SHP77 (cell line): ENCODE results near the gene SPTLC1.
"Not testable (repeated sequence)": the region's sequence is repeated elsewhere in the genome, so short reads cannot be mapped to it uniquely, and the experiment has no call there.

Source experiments
- DNase-seq, 2 experiments: peaks; one replicate each; lab custom pipeline; 2025; lab: John Stamatoyannopoulos, UW

The SPTLC1 gene, protein sequence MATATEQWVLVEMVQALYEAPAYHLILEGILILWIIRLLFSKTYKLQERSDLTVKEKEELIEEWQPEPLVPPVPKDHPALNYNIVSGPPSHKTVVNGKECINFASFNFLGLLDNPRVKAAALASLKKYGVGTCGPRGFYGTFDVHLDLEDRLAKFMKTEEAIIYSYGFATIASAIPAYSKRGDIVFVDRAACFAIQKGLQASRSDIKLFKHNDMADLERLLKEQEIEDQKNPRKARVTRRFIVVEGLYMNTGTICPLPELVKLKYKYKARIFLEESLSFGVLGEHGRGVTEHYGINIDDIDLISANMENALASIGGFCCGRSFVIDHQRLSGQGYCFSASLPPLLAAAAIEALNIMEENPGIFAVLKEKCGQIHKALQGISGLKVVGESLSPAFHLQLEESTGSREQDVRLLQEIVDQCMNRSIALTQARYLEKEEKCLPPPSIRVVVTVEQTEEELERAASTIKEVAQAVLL

DNA sequence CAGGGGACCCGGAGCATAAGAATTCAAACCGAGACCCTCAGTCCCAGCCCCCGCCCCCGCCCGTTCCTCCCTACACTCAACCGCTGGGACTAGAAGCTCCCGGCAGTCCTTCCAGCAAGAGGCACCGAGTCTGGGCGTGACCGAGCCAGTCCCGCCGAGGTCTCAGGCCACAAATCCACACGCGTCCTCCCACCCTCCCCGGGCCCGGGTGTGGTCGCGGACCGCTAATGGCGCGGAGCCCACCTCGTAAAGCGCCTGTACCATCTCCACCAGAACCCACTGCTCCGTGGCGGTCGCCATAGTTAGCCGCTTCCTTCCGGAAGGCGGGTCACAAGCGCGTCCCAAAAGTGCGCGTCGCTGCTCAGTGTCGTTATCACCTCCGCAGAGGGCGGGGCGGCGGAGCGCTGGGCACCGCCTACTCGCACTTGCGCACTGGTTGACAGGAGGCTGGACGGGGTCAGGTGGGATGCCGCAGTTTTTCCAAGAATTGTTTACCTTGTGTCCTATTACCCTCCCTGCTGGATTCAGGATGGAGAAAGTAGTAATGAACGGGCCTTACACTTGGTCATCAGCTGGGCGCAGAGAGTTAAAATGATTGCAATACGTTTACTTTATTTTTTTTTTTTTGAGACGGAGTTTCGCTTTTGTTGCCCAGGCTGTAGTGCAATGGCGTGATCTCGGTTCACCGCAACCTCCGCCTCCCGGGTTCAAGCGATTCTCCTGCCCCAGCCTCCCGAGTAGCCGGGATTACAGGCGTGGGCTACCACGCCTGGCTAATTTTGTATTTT, at the start of gene SPTLC1:
Gene SPTLC1 (minus strand): TSS at position 343 of the 788 bp plus-strand sequence. CDS start 43 bp downstream, at position 300.
- DNase-seq, result peak; percentile 85 to 89

DNA sequence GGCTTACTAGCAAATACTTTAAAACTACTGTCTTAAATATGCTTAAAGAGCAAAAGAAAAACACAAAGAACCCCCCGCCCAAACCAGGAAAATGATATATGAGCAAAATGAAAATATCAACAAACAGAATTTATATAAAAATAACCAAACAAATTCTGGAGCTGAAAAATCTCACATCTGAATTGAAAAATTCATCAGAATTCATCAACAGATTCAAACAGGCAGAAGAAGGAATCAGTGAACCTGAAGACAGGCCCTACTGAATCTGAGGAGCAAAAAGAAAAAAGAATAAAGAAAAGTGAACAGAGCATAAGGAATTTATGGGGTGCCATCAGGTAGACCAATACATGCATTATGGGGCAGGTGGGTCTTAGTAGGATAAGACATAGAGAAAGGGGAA, 49.8 kb upstream of the SPTLC1 start:
- no peak for DNase-seq

DNA sequence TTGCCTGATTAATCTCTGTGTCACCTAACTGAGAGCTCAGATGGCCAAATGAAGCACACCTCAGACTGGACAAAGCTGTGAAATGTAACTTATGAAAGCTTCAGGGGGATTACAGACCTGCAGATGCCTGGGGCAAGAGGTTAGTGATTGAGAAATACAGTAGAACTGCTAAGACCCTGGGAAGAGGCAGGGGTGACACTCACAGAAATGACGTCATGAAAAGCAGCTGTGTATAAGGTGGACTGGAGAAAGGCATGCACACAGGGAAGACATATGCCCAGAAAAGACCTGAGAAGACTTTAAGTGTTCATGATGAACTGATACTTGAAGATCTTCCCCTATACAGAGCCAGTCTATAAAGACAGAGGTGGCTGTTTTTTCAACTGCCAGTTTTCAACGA, 49.3 kb upstream of the SPTLC1 start:
- DNase-seq, result no peak

DNA sequence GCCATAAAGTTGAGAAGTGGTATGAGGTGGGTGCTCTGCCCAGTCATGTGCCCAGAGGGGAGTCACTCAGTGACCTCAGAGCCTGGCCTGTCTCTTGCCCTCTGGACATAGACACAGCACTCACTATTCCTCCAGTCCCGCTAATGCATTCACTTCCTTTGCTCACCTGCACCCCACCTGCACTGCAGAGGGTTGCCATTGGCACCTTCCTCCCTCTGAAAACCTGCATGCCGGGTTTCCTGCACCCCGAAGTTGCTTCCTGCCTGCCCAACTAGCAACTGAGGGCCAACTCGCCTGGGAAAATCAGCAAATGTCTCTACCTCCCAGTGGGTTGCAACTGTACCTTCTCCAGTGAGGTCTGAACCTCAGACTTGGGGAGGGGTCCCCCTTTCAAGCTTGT, 48.1 kb upstream of the SPTLC1 start:
- DNase-seq, result no peak

DNA sequence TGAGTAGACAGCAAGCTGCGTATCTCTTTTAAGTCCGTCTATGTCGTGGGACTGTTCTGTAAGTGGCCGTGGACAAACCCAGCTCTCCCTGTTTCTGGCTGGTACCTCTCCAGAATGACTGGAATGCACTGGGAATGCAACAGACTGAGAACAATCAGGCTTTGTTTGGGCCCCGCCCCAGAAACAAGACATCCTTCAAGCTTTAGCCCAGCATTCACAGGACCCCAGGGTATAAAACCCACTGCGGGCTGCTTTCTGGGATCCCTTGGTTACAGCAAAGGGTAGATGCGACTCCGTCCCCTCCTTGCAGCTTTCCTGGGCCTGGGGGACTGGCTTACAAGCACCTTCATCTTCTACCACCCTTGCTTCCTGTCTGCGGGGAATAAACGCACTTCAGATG, 45.6 kb upstream of the SPTLC1 start:
- no peak for DNase-seq

DNA sequence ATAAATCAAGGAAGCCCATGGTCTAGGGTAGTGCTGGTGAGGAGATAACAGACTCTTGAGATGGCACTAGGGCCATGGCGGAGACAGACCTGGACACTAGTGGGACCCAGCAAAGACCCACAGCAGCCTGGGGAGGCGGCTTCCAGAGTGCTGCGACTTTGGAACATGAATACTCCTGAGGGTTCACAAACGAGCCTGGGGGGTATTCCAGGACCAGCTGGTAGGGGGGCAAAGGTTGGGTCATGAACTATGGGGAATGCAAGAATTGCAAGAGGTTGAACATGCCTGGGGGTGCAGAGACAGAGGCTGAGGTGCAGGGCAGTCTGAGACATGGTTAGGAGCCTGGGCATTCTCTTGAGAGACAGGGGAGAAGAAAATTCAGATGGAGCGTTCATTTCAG, 43.8 kb upstream of the SPTLC1 start:
- no peak for DNase-seq

DNA sequence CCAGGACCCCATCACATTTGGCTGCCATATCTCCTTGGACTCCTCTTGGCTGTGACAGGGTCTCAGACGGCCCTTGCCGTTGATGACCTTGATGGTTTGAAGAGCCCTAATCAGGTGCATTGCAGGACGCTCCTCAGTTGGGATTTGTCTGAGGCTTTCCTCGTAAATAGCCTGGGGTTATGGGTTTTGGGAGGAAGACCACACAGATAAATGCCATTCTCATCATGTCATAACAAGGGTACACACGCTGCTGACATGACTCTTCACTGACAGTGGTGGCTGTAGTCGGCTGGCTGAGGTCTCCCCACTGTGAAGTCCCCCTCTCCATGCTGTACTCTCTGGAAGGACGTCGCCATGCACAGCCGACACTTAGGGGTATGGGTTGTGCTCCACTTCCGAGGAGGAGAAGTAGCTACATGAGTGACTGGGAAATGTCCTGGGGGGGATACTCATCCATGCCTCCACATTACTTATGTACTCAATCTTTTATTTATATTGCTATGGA, 42.9 kb upstream of the SPTLC1 start:
- DNase-seq, result no peak

DNA sequence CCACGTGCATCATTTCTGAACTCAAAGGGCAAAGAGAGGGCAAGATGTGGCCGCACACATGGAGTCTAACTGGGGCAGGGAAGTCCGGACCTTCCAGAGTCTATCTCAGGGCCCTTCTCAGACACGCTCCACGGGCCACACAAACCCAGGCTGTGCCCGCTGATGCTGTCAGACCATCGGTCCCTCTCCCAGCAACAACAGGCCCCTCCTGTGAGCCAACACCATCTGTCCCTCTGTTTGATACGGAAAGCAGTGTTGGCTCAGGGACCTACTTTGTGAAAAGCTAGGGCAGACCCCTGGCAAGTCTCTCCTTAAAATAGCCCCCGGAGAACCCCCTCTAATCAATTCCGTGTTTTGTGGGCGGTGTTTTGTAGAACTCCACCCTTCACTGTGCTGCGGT, 40.5 kb upstream of the SPTLC1 start:
- DNase-seq, result not testable (repeated sequence)

DNA sequence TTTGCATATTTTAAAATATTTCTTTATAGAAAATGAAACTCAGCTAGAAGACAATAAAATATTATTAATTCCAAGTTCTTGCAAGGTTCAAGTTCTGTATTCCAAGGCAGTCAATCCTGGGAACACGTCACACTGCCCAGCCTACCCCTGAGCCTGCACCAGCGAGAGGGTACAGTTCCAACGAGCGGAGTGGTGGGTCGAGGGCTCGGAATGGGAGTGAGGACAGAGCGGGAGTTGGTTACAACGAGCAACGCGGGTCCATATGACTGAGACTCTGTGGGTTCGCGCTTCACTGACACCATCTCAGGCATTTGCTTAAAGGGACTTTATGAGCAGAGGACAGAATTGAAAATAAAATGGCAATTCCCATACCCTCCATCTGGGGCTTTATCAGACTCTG, 40.0 kb upstream of the SPTLC1 start:
- no peak for DNase-seq

DNA sequence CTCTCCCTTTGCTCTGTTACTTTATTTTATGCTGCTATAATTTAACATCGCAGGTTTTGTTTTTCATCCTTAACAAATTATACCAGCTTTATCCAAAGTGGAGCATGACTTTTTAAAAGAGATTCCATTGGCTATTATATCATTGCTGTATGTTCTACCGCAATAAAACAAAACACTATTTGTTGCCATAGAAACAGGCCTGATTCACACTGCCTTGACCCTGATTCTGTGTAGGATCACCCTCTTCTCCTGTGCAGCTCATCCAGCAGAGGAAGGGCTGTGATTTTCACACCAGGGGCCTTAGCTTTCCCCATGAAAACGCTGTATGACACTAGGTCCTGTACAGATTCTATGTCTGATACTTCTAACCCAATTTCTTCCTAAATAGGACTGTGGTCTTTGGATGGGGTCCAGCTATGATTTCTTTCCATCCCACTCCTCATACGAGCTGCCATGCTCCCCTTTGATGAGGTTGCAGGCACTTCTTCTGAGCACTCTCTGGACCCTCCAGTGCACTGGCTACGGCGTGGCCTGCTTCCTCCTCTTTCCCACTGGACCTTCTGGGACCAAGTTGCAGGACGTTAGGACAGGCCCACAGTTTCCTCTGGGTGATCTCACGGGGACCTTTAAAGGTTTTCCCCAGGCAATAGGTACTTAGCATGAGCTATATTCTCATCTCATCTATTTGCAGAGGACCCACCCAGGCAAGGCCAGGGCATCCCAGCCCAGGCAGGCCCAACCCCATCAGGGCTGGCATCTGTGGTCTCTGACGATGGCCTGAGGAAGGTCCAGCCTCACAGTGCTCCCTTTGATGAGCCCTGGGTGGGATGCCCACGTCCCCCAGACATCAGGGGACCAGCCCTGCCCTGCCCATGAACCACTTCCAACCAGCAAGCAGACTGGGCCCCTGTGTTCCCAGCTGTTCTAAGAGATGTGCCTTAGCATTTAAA, 38.5 kb upstream of the SPTLC1 start:
- DNase-seq, result not testable (repeated sequence)

DNA sequence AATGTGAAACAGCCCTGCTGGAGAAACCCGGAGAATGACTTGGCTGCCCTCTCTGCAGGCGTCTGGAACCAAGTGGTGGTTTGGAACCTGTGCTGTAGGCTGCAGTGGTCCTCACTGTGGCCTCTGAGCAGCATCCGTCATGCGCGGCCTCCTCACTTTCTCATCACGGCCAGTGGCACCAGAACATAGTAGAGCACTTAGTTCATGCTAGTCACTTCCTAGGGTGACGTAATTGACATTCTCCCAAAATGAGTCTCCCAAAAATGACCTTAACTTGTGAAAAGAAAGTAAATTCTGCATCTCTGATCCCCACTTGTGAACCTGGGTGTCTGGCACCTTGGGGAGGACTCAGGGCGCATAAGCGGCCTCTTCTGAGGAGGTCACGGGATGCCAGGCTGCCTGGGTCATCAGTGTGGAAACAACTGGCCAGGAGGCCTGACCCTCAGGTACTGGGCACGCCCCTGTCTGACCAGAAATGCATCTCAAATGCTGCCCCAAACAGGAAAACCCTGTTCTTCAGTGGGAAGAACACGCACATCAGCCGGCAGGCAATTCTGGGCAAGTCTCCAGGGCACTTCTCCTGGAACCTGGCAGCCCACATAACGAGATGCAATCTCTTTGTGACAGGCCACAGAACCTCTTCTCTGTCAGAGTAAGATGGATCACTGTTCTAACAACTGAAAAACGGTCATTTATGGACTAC, 36.6 kb upstream of the SPTLC1 start:
- peak; percentile 32 to 70 for DNase-seq

DNA sequence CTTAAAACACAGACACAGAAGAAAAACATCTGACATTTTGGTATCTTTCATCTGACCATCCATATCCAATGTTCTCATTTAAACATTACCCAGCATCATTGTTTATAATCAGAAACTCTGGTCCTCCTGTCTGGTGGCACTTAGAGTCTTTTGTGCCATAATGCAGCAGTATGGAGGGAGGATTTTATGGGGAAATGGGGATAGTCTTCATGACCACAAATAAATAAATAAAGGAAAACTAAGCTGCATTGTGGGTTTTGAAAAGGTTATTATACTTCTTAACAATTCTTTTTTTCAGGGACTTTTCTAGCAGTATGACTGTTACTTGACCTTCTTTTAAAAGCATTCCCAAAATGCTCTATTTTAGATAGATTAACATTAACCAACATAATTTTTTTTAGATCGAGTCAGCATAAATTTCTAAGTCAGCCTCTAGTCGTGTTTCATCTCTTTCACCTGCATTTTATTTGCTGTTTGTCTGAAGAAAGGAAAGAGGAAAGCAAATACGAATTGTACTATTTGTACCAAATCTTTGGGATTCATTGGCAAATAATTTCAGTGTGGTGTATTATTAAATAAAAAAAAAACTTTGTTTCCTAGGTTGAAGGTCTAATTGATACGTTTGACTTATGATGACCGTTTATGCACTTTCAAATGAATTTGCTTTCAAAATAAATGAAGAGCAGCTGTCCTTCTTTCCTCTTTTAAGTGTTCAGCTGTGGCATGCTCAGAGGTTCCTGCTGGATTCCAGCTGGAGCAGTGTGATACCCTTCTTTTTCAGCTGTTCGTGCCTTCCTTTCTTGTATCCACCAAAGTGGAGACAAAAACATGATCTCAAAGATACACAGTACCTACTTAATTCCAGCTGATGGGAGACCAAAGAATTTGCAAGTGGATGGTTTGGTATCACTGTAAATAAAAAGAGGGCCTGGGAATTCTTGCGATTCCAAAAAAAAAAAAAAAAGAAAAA, 35.6 kb upstream of the SPTLC1 start:
- not testable (repeated sequence) for DNase-seq

DNA sequence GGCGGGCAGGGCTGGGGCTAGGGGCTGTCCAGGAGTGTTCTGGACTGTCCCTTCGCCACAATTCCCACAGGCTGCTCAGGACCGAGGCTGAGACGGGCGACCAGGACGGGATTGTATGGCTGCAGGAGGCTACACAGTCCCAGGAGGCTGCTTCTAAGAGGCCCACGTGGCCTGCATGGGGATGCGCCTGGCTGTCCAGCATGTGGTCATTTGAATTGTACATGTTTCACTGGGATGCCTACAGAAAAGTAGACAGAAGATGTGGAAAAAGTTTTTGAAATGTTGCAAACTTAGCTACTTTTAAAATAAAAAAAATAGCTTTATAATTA, 32.6 kb upstream of the SPTLC1 start:
- peak in 1 of 2 experiments; percentile 77 for DNase-seq

DNA sequence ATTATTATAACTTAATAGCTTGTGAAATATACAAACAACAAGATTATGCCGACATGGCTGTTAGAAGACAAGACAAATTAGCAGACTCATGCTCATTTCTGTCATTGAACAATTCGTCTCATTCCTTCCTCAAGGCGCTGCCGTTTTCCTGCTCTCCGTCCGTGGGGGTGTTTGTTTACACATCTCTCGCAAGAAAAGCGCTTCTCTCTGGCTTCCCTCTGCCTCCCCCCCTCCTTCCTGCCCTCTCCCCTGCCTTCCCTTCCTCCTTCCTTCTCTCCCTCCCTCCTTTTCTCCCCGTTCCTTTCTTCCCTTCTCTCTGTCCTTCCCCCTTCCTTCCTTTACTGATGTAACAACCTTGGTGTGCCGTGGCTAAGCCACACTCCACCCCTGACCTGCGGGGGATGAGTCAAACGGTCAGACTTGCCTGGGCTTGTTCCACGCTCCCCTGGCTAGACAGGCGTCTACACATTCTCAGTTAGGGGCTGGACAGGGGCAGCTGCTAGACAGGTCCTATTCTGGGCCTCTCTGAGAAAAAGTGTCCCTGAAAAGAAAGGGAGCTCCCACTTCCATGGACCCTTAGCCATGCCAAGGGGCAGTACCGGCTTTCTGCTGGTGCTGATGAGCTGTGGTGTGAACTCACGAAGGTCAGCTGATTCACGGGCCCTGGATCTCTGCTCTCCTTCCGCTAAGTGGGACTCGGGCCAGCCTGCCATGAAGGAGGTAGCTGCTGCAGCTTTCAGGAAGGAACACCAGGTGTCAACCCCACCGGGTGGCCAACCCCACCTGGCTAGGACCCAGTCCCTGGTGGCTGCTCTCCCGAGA, 32.0 kb upstream of the SPTLC1 start:
- peak; percentile 78 to 88 for DNase-seq

DNA sequence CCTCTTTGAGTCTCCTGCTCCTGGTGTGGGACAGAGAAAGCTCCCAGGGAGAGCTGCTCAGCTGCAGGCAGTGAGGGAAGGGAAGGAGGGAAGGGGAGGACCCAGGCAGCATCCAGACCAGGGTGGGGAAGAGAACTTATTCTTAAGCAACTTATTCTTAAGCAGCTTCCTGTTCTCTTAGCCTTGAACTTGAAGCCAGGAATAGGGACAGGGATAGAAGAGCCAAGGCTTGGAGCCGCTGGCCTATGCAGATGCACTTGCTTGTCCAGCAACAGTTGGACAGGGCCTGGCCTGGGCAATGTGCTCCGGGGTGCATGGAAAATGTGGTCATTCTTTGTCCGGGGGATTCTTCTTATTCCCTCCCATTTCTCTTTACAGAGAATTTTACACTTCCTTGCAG, 31.4 kb upstream of the SPTLC1 start:
- no peak for DNase-seq

DNA sequence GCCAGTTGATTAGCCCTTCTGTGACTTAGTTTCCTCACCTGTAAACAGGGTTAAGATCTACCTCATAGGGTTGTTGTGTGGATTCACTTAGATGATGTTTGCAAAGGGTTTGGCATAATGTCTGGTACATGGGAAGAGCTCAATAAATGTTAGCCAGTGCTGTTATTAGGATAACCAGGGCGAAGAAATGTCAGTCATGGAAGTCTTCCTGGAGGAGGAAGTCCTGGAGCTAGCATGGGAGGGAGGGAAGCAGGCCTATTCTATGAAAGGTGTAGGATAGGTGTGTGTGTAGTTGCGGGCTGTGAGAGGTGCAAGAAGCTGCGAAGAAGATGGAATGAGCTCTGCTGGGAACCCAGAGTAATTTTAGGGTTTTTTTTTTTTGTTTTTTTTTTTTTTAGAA, 30.6 kb upstream of the SPTLC1 start:
- DNase-seq, result not testable (repeated sequence)

DNA sequence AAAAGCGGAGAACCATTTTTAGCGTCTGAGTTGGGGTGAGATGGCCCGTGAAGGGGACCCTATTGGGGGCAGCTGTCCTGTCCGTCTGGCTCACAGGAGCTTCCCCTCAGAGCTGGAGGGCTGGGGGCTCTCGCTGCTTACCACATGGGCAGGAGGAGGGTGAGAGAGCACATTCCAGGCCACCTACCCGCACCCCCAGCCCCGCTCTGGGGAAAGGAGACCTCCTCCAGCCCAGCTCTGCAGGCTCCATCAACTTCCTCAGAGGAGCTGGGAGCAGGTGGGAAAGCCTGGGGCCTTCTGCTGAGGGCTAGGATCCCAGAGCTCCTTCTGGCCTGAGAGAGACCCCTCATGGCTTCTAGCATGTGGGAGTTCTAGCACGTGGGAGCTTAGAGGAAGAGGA, 27.1 kb upstream of the SPTLC1 start:
- no peak for DNase-seq

DNA sequence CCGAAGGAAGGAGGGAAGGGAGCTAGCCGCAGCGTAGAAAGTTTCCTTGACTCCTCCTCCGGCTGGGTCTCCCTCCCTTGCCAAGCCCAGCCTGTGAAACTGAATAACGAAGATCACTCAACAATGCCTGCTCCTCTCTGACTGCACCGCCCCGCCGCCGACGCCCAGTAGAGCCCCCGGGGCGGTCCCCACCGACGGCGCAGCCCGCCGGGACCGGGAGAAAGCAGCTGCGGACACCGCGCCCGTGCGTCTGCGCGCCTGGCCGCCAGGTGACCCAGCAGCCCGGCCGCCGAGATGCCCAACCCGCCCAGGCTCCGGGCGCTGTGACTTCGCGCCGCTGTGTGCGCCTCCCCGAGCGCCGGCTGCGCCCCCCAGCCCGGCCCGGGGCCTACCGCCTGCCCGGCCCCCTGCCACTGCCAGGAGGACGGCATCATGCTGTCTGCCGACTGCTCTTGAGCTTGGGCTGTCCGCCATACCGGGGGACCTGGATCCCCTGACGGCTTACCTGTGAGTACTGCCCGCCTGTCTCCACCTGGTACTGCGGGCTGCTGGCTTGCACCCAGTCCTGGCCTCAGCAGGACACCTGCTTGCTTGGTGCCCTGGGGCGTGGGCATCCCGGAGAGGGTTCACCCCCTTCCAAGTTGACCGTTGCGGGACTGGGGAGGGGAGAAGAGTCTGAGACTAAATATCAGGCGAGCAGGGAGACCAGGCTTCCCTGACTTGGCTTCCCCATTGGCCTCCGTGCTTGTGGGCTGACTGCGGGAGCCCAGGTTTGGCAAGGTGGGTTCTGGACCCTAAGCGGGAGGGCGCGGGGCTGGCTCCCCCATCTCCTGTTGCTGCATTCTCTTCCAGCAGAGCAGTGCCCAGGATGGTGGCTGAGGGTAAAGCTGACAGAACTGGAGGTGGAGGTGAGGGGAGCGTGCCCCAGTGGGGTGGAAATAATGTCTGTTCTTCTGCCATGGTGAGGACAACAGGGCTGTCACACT, 26.2 kb upstream of the SPTLC1 start:
- peak in 1 of 2 experiments; percentile 15 for DNase-seq
